22Rv1 (cell line): Measurements from ENCODE around the gene MAN1B1.

Source experiments
- ZFX ChIP-seq: fragments of 450-650 bp; IDR thresholded peaks from 2 replicates; pipeline ENCODE4 v1.6.1; 2017; ENCODE audit warnings: antibody characterized with exemption, borderline replicate concordance
- TF ChIP-seq, protein P1 (sequence below): fragments of 450-650 bp; IDR thresholded peaks from 2 replicates; pipeline ENCODE4 v1.5.1; 2017; ENCODE audit warnings: mild to moderate bottlenecking

DNA sequence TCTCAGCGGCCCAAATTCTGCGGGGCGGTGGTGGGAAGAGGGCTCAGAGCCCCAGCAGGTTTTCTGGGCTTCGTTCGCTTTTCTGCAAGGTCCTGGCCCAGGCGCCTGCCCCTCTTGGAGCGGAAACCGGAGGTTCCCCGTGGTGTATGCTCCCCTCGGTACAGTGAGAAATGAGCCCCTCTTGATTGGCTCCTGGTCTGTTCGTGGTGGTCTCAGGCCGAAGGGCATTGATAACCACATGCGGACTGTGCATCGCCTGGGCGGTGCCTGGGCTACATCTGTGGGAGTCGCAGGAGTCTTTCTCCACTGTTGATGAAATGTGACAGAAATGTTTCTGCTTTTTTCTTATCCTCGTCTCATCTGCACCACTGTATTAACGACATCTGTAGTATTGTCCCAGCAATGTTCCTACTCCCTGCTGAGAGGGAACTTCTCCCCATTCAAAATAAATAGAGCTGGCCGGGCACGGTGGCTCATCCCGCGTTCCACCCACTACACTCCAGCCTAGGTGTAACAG is 682 bp downstream of the MAN1B1 start:
- TF ChIP-seq, protein P1, sequence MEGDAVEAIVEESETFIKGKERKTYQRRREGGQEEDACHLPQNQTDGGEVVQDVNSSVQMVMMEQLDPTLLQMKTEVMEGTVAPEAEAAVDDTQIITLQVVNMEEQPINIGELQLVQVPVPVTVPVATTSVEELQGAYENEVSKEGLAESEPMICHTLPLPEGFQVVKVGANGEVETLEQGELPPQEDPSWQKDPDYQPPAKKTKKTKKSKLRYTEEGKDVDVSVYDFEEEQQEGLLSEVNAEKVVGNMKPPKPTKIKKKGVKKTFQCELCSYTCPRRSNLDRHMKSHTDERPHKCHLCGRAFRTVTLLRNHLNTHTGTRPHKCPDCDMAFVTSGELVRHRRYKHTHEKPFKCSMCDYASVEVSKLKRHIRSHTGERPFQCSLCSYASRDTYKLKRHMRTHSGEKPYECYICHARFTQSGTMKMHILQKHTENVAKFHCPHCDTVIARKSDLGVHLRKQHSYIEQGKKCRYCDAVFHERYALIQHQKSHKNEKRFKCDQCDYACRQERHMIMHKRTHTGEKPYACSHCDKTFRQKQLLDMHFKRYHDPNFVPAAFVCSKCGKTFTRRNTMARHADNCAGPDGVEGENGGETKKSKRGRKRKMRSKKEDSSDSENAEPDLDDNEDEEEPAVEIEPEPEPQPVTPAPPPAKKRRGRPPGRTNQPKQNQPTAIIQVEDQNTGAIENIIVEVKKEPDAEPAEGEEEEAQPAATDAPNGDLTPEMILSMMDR: no peak
- TF ChIP-seq ZFX: no peak
